Hematopoietic multipotent progenitor cell (in vitro differentiated cells): ENCODE results near the gene TMEM238. TPM values are rescaled to one million over a fixed set of nuclear protein-coding genes. Genes with fewer than 3 reads are reported as not detected.
"Not testable (repeated sequence)": the region's sequence is repeated elsewhere in the genome, so short reads cannot be mapped to it uniquely, and the experiment has no call there.

Experiments
- DNase-seq, 3 donors: peaks; one replicate each; pipeline ENCODE4 v3.0.0-alpha.2; 2011 to 2015; ENCODE audit warnings: low read depth in 2 of 3, low spot score in 2 of 3
- total RNA-seq: library from RNA; depleted of rRNA; stranded (reverse); fragments of >200 nt; gene quantifications from one replicate; pipeline ENCODE4 v1.2.3, GENCODE V29; 2012

TMEM238 gene
- total RNA-seq, 1 donor, result 2.7 TPM

- DNase-seq, result no peak
These were observed 42.2 kb downstream of the TMEM238 start for GRCh38 chr19:55341595-55342531.

- peak in 1 of 3 donors; percentile 48 for DNase-seq
These were observed 42.9 kb downstream of the TMEM238 start for GRCh38 chr19:55341171-55341588.

GRCh38 chr19:55340784-55341147 is 43.3 kb downstream of the TMEM238 start:
- peak in 1 of 3 donors; percentile 38 for DNase-seq

- DNase-seq, result no peak
These were observed 44.0 kb downstream of the TMEM238 start for GRCh38 chr19:55339889-55340783.

- DNase-seq, result peak; percentile 99 to 100 (median 100)
These were observed 44.8 kb downstream of the TMEM238 start, which contains the start of gene KMT5C for GRCh38 chr19:55339105-55339888. Gene KMT5C (plus strand): TSS chr19:55339876. CDS start chr19:55341937, 2,061 bp downstream.

- DNase-seq, result no peak
These were observed 48.0 kb downstream of the TMEM238 start for GRCh38 chr19:55336101-55336500.

- DNase-seq, result no peak
These were observed 50.2 kb downstream of the TMEM238 start for GRCh38 chr19:55333870-55334269.

- DNase-seq, result not testable (repeated sequence)
These were observed 54.3 kb downstream of the TMEM238 start for GRCh38 chr19:55329791-55330190.

Other genes starting within 250 kb of the TMEM238 start
- gene TNNT1, start 235.1 kb downstream of the TMEM238 start, total RNA-seq, result not detected
- not detected for gene TNNI3, start 226.6 kb downstream of the TMEM238 start, total RNA-seq
- 1.3 TPM for gene DNAAF3, start 217.7 kb downstream of the TMEM238 start, total RNA-seq
- 0.54 TPM for gene SYT5, start 204.0 kb downstream of the TMEM238 start, total RNA-seq
- under 0.01 TPM for gene PTPRH, start 174.8 kb downstream of the TMEM238 start, total RNA-seq
- gene TMEM86B, start 155.5 kb downstream of the TMEM238 start, total RNA-seq, result 12.4 TPM
- 307 TPM for gene PPP6R1, start 125.3 kb downstream of the TMEM238 start, total RNA-seq
- gene HSPBP1, start 104.2 kb downstream of the TMEM238 start, total RNA-seq, result 50.4 TPM
- 3.5 TPM for gene BRSK1, start 100.3 kb downstream of the TMEM238 start, total RNA-seq
- 5.4 TPM for gene TMEM150B, start 59.0 kb downstream of the TMEM238 start, total RNA-seq
- 22.4 TPM for gene KMT5C, start 44.4 kb downstream of the TMEM238 start, total RNA-seq
- gene COX6B2, start 29.6 kb downstream of the TMEM238 start, total RNA-seq, result 0.27 TPM
- not detected for gene GARIN5B, start 21.0 kb downstream of the TMEM238 start, total RNA-seq
- gene IL11, start 13.8 kb downstream of the TMEM238 start, total RNA-seq, result 0.27 TPM
- gene TMEM190, start 7.5 kb downstream of the TMEM238 start, total RNA-seq, result not detected
- 2,604 TPM for gene RPL28, start 1.6 kb upstream of the TMEM238 start, total RNA-seq
- gene UBE2S, start 23.5 kb upstream of the TMEM238 start, total RNA-seq, result 26.7 TPM
- under 0.01 TPM for gene SHISA7, start 59.0 kb upstream of the TMEM238 start, total RNA-seq
- 63.3 TPM for gene ISOC2, start 77.3 kb upstream of the TMEM238 start, total RNA-seq
- gene C19orf85, start 80.5 kb upstream of the TMEM238 start, total RNA-seq, result not detected
- 8.3 TPM for gene ZNF628, start 92.3 kb upstream of the TMEM238 start, total RNA-seq
- 12.7 TPM for gene NAT14, start 100.9 kb upstream of the TMEM238 start, total RNA-seq
- 0.27 TPM for gene SSC5D, start 104.1 kb upstream of the TMEM238 start, total RNA-seq
- gene SBK2, start 152.8 kb upstream of the TMEM238 start, total RNA-seq, result under 0.01 TPM
- gene SBK3, start 161.3 kb upstream of the TMEM238 start, total RNA-seq, result 0.54 TPM
- gene ZNF579, start 196.6 kb upstream of the TMEM238 start, total RNA-seq, result 7.0 TPM
- 8.6 TPM for gene FIZ1, start 215.2 kb upstream of the TMEM238 start, total RNA-seq
- 21.3 TPM for gene ZNF524, start 216.0 kb upstream of the TMEM238 start, total RNA-seq
- gene ZNF865, start 221.4 kb upstream of the TMEM238 start, total RNA-seq, result 4.0 TPM
- gene ZNF784, start 240.3 kb upstream of the TMEM238 start, total RNA-seq, result 15.1 TPM